Bone marrow (tissue), 2 donors: ENCODE measurements around the gene HOXD1.

Experiments
- DNase-seq, 2 donors: peaks; one replicate each; lab custom pipeline; 2025; lab: John Stamatoyannopoulos, UW

Gene HOXD1

GRCh38 chr2:176152350-176153181 is 35.9 kb upstream of the HOXD1 start:
- DNase-seq: no peak

- no peak for DNase-seq
Measured at GRCh38 chr2:176154576-176155252, 33.8 kb upstream of the HOXD1 start.

- no peak for DNase-seq
Measured at GRCh38 chr2:176155356-176156044, 33.0 kb upstream of the HOXD1 start.

GRCh38 chr2:176156301-176156806 is 32.1 kb upstream of the HOXD1 start:
- DNase-seq: no peak

GRCh38 chr2:176156807-176157498 is 31.5 kb upstream of the HOXD1 start, which contains the start of gene HOXD3:
Gene HOXD3, plus strand, starts transcription at chr2:176157307. Its CDS starts 11,808 bp downstream, at chr2:176169115.
- DNase-seq: no peak

GRCh38 chr2:176157499-176158185 is 30.8 kb upstream of the HOXD1 start:
- DNase-seq: no peak

- no peak for DNase-seq
Measured at GRCh38 chr2:176158186-176158591, 30.3 kb upstream of the HOXD1 start.

- no peak for DNase-seq
Measured at GRCh38 chr2:176158855-176159662, 29.4 kb upstream of the HOXD1 start.

GRCh38 chr2:176159663-176160250 is 28.7 kb upstream of the HOXD1 start:
- no peak for DNase-seq

GRCh38 chr2:176160251-176160985 is 28.1 kb upstream of the HOXD1 start:
- DNase-seq: no peak

- no peak for DNase-seq
Measured at GRCh38 chr2:176160986-176161824, 27.3 kb upstream of the HOXD1 start.

- DNase-seq: no peak
Measured at GRCh38 chr2:176161825-176162626, 26.4 kb upstream of the HOXD1 start.

- DNase-seq: no peak
Measured at GRCh38 chr2:176162911-176163671, 25.4 kb upstream of the HOXD1 start.

- no peak for DNase-seq
Measured at GRCh38 chr2:176163672-176164056, 24.8 kb upstream of the HOXD1 start.

- no peak for DNase-seq
Measured at GRCh38 chr2:176164201-176164600, 24.3 kb upstream of the HOXD1 start.

- DNase-seq: no peak
Measured at GRCh38 chr2:176164611-176165369, 23.7 kb upstream of the HOXD1 start.
